Measurements from ENCODE around the gene CELA2B. TPM values are rescaled to one million over a fixed set of nuclear protein-coding genes. Genes with fewer than 3 reads are reported as not detected.
"Not testable (repeated sequence)": the region's sequence is repeated elsewhere in the genome, so short reads cannot be mapped to it uniquely, and the experiment has no call there.

The CELA2B gene
- total RNA-seq, 1 experiment from 2014 or later, result not detected

DNA sequence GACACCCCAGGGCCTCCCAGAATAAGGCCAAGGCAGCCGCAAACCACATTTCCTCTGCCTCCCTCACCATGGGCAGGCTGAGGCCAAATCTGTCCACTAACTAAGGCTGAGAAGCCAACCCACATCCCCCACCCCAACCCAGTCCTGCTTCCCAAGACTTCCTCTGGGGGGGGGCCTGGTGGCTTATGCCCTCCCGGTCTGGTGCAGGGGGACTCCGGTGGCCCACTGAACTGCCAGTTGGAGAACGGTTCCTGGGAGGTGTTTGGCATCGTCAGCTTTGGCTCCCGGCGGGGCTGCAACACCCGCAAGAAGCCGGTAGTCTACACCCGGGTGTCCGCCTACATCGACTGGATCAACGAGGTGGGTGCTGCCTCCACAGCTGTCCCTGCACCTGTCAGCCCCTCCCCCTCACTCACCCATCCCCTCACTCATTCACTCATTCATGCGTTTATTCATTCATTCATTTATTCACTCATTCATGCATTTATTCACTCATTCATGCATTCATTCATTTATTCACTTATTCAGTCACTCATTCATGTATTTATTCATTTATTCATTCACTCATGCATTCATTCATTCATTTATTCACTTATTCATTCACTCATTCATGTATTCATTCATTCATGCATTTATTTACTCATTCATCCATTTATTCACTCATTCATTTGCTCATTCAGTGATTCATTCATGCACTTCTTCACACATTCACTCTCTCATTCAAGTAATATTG is 30.3 kb upstream of the CELA2B start:
- no peak for DNase-seq (ENCODE audit: low spot score)

DNA sequence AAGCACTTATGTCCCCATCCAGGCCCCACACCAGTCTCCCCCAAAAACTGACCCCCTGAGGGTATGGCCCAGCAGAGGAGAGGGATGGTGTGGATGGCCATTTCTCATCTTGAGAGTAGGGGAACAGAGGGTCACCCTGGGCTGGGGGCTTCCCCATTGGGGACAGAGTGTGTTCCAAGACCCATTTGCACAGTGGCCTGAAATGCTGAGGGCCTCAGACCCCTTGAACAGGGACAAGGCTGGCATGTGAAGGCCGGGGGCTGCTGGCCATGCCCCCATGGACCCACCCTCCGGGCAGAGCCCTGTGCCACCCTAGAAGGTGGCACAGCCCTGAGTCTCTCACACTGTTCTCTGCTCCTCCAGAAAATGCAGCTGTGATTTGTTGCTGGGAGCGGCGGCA is 29.7 kb upstream of the CELA2B start:
- DNase-seq (ENCODE audit: low spot score), result no peak

DNA sequence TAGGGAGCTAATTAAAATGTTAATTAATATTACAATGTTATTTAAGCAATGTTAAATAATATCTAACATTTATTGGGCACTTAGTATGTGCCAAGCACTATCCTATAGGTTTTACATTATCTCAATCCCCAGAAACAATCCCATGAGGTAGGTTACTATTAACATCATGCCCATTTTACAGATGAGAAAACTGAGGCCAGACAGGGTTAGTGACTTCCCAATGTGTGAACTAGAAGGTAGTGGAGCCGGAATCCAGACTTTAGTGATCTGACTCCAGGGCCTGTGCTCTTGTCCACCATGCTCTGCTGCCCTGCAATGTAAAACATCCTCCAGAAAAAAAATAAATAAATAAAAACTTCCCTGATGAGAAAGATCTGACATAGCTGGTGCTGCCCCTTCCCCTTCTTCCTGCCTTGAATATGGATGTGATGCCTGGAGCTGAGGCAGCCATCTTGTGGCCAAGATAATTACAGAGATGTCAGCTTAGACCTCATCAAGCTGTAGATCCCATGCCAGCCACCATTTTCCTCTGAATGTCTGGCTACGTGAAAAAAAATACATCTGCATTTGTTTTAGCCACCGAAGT is 26.9 kb upstream of the CELA2B start:
- no peak for DNase-seq (ENCODE audit: low spot score)

DNA sequence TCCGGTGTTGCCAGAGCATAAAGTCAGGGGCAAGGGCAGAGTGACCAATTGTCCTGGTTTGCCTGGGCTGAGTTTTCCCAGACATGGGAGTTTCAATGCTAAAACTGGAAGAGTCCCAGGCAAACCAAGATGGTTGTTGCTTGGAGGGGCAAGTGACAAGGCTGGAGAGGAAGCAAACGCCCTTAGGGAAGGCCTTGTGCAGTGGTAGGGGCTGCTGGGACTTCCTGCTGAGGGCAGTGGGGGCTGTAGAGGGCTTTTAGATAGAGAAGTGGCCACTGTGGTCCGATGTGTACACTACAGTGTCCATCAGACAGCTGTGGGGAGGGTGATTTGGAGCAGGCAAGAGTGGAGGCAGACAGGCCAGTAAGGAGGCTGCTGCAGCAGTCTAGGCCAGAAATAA is 26.3 kb upstream of the CELA2B start:
- DNase-seq (ENCODE audit: low spot score), result no peak

DNA sequence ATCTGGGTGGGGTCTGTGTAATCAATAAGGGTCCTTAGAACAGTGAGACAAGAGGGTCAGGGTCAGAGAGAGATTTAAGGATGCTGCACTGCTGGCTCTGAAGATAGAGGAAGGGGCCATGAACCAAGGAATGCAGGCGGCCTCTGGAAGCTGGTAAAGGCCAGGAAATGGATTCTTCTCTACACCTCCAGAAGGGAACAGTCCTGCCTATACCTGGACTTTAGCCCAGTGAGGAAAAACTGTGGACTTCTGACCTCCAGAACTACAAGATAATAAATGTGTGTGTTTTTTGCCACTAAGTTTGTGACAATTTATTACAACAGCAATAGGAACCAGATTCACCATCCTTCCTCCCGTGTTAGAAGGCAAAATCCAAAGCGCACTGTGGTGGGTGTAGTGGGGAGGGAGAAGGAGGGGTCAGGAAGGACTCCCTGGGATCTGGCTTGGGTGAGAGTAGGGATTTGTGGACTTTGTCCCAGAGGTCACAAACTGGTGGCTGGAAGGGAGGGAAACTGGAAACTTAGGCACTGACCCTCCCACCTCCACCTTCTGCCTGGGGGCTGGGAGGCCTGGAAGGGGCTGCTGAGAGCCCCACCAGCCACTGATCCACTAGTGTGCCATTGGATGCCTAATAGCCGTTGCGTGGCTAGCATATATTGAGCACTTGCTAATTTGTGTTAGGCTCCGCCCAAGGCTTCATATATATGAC is 24.7 kb upstream of the CELA2B start:
- no peak for DNase-seq (ENCODE audit: low spot score)

DNA sequence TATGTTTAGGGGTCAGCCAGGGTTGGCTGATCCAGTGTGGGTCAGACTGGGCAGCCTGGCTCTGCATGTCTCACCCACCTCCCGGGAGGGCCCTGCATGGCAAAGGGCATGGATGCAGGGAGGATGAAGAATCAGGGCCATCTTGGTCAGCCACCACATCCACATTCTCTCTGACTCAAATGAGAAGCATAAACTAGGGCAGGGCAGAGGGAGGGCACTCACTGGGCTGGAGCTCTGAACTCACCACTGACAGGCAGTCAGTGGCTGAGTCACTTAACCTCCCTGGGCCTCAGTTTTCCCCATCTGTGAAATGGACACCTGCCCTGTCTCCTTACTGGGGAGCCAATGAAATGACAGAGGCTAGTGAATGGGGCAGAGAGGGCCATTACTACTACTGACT is 23.7 kb upstream of the CELA2B start:
- DNase-seq (ENCODE audit: low spot score), result no peak

DNA sequence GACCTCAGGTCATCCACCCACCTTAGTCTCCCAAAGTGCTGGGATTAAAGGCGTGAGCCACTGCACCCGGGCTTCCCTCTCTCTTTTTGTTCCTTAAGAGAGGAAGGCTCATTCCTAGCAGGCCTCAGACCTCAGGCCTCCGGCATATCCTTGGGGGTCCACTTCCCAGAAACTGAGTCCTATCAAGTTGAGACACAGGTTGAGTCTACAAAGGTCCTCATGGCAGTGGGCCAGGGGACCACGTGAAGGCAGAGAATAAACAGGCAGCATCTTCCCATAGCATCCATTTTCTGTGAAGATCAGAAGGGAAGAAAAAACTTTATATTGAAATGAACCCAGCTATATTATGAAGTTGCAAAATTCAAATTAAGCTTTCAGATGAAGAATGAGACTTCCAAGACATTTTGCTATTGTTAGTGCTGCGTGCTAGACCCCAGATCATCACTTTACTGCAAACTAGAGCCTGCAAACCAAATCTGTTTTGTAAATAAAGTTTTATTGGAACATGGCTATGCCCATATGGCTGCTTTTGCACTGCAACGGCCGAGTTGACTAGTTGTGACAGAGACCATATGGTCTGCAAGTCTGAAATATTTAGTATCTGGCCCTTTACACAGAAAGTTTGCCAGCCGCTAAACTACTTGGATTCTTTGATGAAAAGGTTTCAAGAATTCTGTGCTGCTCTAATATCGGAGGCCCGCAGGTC is 22.9 kb upstream of the CELA2B start:
- DNase-seq (ENCODE audit: low spot score), result no peak

DNA sequence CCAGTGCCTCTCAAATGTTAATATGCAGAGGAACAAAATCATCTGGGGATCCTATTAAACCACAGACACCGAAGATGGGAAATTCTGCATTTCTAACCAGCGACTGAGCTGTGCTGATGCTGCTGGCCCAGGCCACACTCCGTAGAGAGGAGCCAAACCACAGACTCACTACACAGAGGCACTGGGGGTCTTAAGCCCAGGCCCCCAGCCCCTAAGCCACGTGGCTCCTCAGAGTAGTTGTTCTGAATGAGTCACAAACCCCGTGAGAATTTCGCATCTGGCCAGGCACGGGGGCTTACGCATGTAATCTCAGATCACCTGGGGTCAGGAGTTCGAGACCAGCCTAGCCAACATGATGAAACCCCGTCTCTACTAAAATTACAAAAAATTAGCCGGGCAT is 22.2 kb upstream of the CELA2B start:
- no peak for DNase-seq (ENCODE audit: low spot score)

DNA sequence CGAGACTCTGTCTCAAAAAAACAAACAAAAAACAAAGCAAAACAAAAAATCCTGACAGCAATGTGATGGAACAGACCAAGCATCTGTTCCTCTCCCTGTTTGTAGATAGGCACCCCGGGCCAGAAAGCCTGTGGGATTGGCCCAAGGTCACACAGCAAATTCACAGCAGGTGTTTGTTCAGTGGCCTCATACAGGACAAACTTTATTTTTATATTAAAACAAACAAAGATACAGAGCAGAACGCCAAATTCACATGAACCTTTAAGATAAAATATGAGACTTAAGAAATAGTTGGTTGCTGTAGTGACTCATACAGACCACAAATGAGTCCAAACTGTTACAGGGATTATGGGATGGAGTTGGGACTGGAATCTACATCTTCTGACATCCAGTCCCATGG is 21.6 kb upstream of the CELA2B start:
- DNase-seq (ENCODE audit: low spot score), result peak; percentile 64

DNA sequence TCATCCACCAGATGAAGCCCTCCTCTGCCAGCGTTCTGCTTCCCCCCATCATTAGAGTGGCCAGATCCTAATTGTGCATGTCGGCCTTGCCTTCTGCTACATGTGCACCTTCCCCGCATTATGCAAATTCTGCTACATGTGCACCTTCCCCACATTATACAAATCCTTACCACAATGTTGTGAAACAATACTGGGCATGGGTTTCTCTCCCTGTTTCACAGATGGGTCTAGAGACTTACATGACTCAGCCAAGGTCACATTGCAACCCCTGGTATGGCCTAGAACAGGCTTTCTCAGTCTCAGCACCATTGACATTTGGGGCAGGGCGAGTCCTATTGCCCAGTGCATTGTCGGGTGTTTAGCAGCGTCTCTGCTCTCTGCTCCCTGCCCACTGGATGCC is 20.4 kb upstream of the CELA2B start:
- DNase-seq (ENCODE audit: low spot score), result no peak

DNA sequence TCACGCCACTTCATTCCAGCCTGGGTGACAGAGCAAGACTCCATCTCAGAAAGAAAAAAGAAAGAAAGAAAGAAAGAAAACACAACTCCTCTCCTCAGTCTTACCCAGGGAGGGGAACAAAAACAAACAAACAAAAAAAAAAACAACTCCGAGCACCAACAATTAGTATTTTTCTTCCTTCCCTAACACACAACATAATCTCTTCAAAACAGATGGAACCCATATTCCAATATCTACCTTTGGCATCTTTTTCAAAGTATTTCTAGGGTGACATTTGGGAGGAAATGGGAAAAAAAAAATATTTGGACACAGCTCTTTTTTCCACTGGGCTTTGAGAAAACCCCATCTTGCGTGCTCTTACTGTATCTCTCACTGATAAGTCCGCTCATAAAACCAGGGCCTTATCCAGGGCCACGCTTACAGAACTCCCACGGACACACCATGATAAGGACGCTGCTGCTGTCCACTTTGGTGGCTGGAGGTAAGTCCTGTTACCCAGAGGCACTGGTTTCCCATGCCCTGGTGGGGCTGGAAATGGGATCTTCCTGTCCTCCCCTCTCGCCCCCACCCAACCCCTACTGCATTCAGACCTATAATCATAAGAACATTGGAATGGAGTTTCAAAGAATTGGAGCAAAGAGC is 19.5 kb upstream of the CELA2B start, which contains the start of gene CELA2A:
Gene CELA2A (plus strand): TSS at position 420 of the 642 bp plus-strand sequence. CDS start 22 bp downstream, at position 442.
- no peak for DNase-seq (ENCODE audit: low spot score)

DNA sequence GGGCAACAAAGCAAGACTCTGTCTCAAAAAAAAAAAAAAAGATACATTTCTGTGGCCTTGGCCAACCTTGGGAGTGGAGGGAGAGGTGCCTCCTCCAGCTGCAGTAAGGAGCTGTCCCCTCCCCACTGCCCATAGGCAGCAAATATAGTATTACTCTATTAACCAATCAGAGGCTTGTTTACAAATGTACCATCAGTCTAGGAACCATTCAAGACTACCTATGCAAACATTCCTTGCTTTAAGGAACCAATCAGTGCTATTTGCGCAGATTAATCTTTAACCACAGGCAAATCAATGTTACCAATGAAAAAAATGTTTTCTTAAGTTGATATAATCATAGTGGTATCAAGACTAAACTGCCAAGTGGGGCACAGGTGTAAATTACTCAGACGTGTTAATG is 18.3 kb upstream of the CELA2B start:
- no peak for DNase-seq (ENCODE audit: low spot score)

DNA sequence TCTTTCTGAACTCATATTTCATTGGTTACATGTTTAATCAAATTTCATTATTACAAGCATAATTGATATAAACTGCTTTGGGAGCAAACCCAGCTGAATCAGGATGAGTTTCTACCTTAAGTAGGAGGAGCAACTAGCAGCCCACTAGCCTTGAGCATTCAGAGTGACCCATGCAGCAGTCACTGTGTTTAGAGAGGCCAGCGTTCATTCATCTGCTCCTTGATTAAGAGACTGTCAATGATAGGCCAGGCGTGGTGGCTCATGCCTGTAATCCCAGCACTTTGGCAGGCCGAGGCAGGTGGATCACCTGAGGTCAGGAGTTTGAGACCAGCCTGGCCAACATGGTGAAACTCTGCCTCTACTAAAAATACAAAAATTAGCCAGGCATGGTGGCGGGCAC is 17.5 kb upstream of the CELA2B start:
- not testable (repeated sequence) for DNase-seq (ENCODE audit: low spot score)

DNA sequence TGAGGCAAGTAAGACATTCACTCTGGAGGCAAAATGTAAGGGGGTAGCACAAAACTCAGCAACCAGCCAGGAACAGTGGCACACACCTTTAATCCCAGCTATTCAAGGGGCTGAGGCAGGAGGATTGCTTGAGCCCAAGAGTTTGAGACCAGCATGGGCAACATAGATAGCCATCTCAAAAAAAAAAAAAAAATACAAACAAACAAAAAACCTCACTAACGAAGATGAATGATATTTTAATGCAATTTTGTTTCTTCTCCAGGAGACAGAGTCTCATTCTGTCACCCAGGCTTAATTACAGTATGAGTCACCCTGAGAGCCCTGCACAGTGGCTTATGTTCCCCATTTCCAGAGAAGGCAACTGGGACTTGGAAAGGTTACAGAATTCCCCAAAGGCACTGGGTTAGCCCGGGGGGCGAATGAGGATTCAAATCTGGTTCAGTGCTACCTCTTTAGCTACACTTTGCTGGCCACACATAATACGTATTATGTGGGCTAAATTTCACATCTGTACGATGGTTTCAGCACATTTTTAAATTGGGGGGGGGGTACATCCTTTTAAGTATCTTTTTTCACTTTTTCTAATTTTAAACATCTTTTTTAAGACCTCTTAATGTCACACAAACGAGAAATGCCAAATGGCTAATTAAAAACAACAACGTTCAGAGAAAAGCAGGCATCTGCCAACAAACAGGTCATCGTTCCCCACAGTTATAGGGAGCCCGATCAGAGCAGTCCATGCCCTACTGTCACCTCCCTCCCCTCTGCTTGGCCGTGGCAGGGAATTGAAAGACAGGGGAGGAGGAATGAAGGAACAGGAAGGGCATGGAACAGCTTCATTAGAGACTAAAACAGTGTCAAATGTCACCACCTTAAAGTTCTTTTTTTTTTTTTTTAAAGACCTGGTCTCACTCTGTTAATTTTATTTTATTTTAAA is 15.9 kb upstream of the CELA2B start:
- DNase-seq (ENCODE audit: low spot score), result peak; percentile 47

DNA sequence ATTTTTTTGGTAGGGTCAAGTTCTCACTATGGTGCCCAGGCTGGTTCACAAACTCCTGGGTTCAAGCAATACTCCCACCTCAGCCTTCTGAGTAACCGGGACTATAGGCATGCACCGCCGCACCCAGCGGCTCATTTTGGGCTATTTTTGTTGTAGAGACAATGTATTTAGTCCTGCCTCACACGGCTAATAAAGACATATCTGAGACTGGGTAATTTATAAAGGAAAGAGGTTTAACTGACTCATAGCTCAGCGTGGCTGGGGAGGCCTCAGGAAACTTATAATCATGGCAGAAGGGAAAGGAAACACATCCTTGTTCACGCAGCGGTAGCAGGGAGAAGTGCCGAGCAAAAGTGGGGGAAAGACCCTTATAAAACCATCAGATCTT is 15.2 kb upstream of the CELA2B start:
- peak; percentile 15 for DNase-seq (ENCODE audit: low spot score)

DNA sequence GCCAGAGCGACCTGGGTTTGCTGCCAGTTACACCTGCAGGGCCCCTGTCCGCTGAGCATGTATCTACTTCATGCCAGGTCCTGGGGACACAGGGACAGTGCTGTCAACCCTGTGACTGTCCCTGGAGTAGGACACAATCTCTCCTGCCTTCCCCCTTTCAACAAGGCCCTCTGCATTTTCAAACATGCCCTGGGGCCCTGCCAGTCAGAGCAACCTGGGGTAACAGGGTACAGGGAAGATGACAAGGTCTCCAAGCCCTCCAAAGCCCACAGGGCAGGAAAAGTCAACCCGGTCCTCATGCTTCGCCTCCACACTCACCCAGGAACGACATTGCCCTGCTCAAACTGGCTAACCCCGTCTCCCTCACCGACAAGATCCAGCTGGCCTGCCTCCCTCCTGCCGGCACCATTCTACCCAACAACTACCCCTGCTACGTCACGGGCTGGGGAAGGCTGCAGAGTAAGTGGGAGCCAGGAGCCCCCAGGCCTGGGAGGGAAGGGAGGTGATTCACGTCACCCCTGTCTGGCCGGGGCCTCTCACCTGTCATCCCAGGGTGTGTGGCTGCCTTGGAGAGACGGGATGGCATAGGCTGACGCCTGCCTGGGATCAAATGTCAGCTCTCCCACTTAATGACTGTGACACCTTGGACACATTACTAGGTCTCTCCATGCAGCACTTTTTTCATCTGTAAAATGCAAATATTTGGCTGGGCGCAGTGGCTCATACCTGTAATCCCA is 12.7 kb upstream of the CELA2B start:
- not testable (repeated sequence) for DNase-seq (ENCODE audit: low spot score)

DNA sequence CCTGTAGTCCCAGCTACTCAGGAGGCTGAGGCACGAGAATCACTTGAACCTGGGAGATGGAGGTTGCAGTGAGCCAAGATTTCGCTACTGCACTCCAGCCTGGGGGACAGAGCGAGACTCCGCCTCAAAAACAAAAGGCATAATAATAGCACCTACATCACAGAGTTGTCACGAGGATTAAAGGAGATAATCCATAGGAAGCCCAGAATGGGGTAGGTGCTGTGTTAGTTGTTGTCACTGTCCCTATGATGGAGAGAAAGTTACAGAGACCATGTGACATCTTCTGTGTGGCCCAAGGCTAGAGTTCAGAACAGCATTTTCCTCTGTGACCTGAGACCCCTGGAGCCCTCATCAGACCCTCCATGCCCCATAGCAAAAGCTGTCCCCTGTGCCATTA is 12.0 kb upstream of the CELA2B start:
- DNase-seq (ENCODE audit: low spot score), result not testable (repeated sequence)

DNA sequence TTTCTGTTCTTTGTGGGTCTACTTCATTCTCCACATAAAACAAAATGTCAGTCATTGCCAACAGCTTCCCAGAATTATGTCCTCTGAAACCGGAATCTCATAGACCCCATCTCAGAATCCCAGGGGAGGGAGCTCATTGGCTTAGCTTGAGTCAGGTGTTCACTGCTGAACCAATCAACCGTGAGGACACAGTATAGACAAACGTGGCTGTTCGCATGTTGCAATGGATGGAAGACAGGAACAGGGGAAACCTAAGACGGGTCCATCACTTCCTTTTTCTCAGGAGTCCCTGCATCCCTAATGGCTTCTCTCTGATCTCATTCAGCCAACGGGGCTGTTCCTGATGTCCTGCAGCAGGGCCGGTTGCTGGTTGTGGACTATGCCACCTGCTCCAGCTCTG is 10.2 kb upstream of the CELA2B start:
- no peak for DNase-seq (ENCODE audit: low spot score)

DNA sequence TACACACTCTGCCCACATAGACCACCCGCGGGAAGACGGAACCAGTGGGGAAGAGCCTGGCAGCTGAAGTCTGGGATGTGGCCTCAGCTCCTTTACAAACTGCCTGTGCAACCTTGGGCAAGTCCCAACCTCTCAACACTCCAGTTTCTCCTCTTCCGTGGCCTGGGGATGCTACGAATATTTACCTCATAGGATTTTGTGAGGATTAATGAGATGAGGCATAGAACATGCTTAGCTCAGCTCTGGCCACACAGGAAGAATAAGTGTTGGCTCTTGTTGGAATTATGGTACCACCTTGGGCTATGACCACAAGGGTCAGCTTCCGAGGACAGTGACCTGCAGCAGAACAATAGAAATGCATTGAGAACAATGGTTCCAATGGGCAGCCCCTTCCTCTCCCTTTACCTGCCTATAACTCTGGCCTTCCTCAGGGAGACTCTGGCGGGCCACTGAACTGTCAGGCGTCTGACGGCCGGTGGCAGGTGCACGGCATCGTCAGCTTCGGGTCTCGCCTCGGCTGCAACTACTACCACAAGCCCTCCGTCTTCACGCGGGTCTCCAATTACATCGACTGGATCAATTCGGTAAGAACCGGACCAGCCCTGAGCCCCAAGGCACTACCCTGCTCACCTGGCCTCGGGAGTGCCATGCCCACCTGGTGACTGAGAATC is 8.8 kb upstream of the CELA2B start:
- not testable (repeated sequence) for DNase-seq (ENCODE audit: low spot score)

All from A172 (cell line).